ENCODE data around the gene DRD2. TPM values are rescaled to one million over a fixed set of nuclear protein-coding genes. Genes with fewer than 3 reads are reported as not detected.
A peak's percentile ranks its signal among the peaks of the same experiment; 100 is the strongest.

Gene DRD2
- total and polyA plus RNA-seq, 2 donors, result 0.05 to 0.30 TPM

GRCh38 chr11:113393501-113393985 is 81.7 kb downstream of the DRD2 start:
- no peaks in the 10 kb centered on the region for H3K4me1 ChIP-seq (ENCODE audit: control insufficient read depth in 2 of 2, insufficient read depth in 2 of 2, low read length in 2 of 2)
- H3K27me3 ChIP-seq (ENCODE audit: control insufficient read depth in 2 of 2, insufficient read depth in 1 of 2, low read length in 1 of 2), result peaks cover 3 to 20% of the 10 kb centered on the region in 2 donors
- no peak overlapping the region for H3K4me3 ChIP-seq (ENCODE audit: low read length in 2 of 2)
- no peaks in the 10 kb centered on the region for H3K9me3 ChIP-seq (ENCODE audit: control insufficient read depth in 2 of 2, insufficient read depth in 1 of 2, low read length in 1 of 2)
- no peak for DNase-seq (ENCODE audit: low read depth in 6 of 9, low spot score in 9 of 9)
- H3K36me3 ChIP-seq (ENCODE audit: control insufficient read depth in 2 of 2, insufficient read depth in 2 of 2, low read length in 1 of 2), result no peaks in the 10 kb centered on the region
- H3K27ac ChIP-seq (ENCODE audit: low read depth in 1 of 2, low read length in 1 of 2), result no peak overlapping the region
- WGBS, result 94% methylated on average over 8 of the region's 8 CpGs

DNA sequence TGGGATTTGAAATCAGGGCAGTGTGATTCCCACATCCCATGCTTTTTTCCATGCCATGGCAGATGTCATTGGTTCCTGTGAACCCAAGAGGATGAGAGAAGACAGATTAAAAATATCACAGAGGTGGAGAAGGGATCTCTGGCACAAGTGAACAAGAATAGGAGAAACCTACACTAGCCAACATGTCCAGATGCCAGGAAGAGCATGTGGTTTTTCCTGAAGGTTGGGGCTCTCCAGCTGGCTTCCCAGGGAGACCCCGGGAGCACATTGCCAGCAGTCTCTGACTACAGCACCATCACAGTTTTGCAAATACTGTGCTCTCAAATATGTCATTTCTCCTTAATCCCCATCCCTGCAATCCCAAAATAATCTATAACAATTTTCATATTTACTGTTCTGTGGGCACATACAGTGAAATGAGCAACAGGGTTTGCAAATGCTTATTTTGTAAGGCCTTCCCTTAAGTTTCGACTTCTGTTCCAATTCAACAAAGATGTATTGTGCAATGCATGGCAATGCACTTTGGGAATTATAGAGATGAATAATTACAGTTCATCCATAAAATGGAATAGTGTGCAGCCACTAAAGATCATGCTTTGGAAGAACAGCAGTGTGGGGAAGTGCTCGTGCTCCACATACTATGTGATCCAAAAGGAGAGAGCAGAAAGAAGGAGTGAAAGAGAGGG is 82.8 kb downstream of the DRD2 start:
- 94% methylated on average over 3 of the region's 3 CpGs for whole genome bisulfite sequencing
- Histone ChIP-seq H3K4me1 (ENCODE audit: control insufficient read depth in 2 of 2, insufficient read depth in 2 of 2, low read length in 2 of 2) (no peaks in the 10 kb centered on the region), H3K27me3 (ENCODE audit: control insufficient read depth in 2 of 2, insufficient read depth in 1 of 2, low read length in 1 of 2) (peaks cover 11 to 31% of the 10 kb centered on the region in 2 donors), H3K9me3 (ENCODE audit: control insufficient read depth in 2 of 2, insufficient read depth in 1 of 2, low read length in 1 of 2) (peaks cover 0 to 3% of the 10 kb centered on the region in 2 donors), H3K4me3 (ENCODE audit: low read length in 2 of 2) (no peak overlapping the region), H3K27ac (ENCODE audit: low read depth in 1 of 2, low read length in 1 of 2) (no peak overlapping the region), H3K36me3 (ENCODE audit: control insufficient read depth in 2 of 2, insufficient read depth in 2 of 2, low read length in 1 of 2) (no peaks in the 10 kb centered on the region)
- no peak for DNase-seq (ENCODE audit: low read depth in 6 of 9, low spot score in 9 of 9)

- 65% methylated on average over 3 of the region's 3 CpGs for WGBS
- Histone ChIP-seq H3K36me3 (ENCODE audit: control insufficient read depth in 2 of 2, insufficient read depth in 2 of 2, low read length in 1 of 2) (no peaks in the 10 kb centered on the region), H3K27me3 (ENCODE audit: control insufficient read depth in 2 of 2, insufficient read depth in 1 of 2, low read length in 1 of 2) (peaks cover 12 to 54% of the 10 kb centered on the region in 2 donors), H3K4me1 (ENCODE audit: control insufficient read depth in 2 of 2, insufficient read depth in 2 of 2, low read length in 2 of 2) (no peaks in the 10 kb centered on the region), H3K27ac (ENCODE audit: low read depth in 1 of 2, low read length in 1 of 2) (no peak overlapping the region), H3K4me3 (ENCODE audit: low read length in 2 of 2) (no peak overlapping the region), H3K9me3 (ENCODE audit: control insufficient read depth in 2 of 2, insufficient read depth in 1 of 2, low read length in 1 of 2) (peaks cover 0 to 3% of the 10 kb centered on the region in 2 donors)
- no peak for DNase-seq (ENCODE audit: low read depth in 6 of 9, low spot score in 9 of 9)
Measured at GRCh38 chr11:113389272-113389671, 85.9 kb downstream of the DRD2 start.

GRCh38 chr11:113387605-113388211 is 87.5 kb downstream of the DRD2 start, which contains the start of gene ANKK1:
ANKK1 (plus strand) TSS chr11:113387779; CDS start chr11:113387885, 106 bp downstream.
- Histone ChIP-seq H3K36me3 (ENCODE audit: control insufficient read depth in 2 of 2, insufficient read depth in 2 of 2, low read length in 1 of 2) (no peaks in the 10 kb centered on the region), H3K27ac (ENCODE audit: low read depth in 1 of 2, low read length in 1 of 2) (no peak within 1 kb of the TSS), H3K4me3 (ENCODE audit: low read length in 2 of 2) (no peak within 1 kb of the TSS), H3K27me3 (ENCODE audit: control insufficient read depth in 2 of 2, insufficient read depth in 1 of 2, low read length in 1 of 2) (peaks cover 12 to 51% of the 10 kb centered on the region in 2 donors), H3K9me3 (ENCODE audit: control insufficient read depth in 2 of 2, insufficient read depth in 1 of 2, low read length in 1 of 2) (peaks cover 0 to 3% of the 10 kb centered on the region in 2 donors), H3K4me1 (ENCODE audit: control insufficient read depth in 2 of 2, insufficient read depth in 2 of 2, low read length in 2 of 2) (no peaks in the 10 kb centered on the region)
- WGBS, result 16% methylated on average over 46 of the region's 46 CpGs
- DNase-seq (ENCODE audit: low read depth in 6 of 9, low spot score in 9 of 9), result no peak

GRCh38 chr11:113386866-113387265 is 88.3 kb downstream of the DRD2 start:
- Histone ChIP-seq H3K9me3 (ENCODE audit: control insufficient read depth in 2 of 2, insufficient read depth in 1 of 2, low read length in 1 of 2) (peaks cover 0 to 3% of the 10 kb centered on the region in 2 donors), H3K4me3 (ENCODE audit: low read length in 2 of 2) (no peak overlapping the region), H3K27ac (ENCODE audit: low read depth in 1 of 2, low read length in 1 of 2) (no peak overlapping the region), H3K36me3 (ENCODE audit: control insufficient read depth in 2 of 2, insufficient read depth in 2 of 2, low read length in 1 of 2) (no peaks in the 10 kb centered on the region), H3K4me1 (ENCODE audit: control insufficient read depth in 2 of 2, insufficient read depth in 2 of 2, low read length in 2 of 2) (no peaks in the 10 kb centered on the region), H3K27me3 (ENCODE audit: control insufficient read depth in 2 of 2, insufficient read depth in 1 of 2, low read length in 1 of 2) (peaks cover 12 to 51% of the 10 kb centered on the region in 2 donors)
- 89% methylated on average over 6 of the region's 6 CpGs for WGBS
- DNase-seq (ENCODE audit: low read depth in 6 of 9, low spot score in 9 of 9), result no peak

DNA sequence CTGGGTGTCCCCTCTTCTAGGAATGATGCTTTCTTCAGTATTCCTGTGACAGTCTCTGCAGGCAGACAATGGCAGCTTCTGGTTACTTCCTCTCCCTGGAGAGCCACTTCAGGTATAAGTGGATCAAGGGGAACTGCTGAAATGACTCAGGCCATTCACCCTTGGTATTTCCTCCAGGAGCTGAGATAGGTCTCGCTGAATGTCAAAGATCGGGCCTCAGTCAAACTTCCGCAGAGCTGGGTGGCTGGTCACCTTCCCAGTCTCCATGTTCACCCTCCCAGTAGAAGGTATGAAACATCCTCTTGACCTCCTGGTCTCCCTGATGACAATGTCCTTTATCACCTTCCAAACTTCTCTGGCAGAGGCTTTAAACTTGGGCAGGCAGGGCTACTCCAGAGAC is 89.4 kb downstream of the DRD2 start:
- DNase-seq (ENCODE audit: low read depth in 6 of 9, low spot score in 9 of 9), result no peak
- WGBS, result 94% methylated on average over 3 of the region's 3 CpGs

GRCh38 chr11:113384551-113384950 is 90.6 kb downstream of the DRD2 start:
- Histone ChIP-seq H3K27me3 (ENCODE audit: control insufficient read depth in 2 of 2, insufficient read depth in 1 of 2, low read length in 1 of 2) (peaks cover 12 to 45% of the 10 kb centered on the region in 2 donors), H3K4me1 (ENCODE audit: control insufficient read depth in 2 of 2, insufficient read depth in 2 of 2, low read length in 2 of 2) (no peaks in the 10 kb centered on the region), H3K27ac (ENCODE audit: low read depth in 1 of 2, low read length in 1 of 2) (no peak overlapping the region), H3K9me3 (ENCODE audit: control insufficient read depth in 2 of 2, insufficient read depth in 1 of 2, low read length in 1 of 2) (peaks cover 0 to 3% of the 10 kb centered on the region in 2 donors), H3K36me3 (ENCODE audit: control insufficient read depth in 2 of 2, insufficient read depth in 2 of 2, low read length in 1 of 2) (no peaks in the 10 kb centered on the region), H3K4me3 (ENCODE audit: low read length in 2 of 2) (no peak overlapping the region)
- peak in 1 of 9 donors; percentile 20 for DNase-seq (ENCODE audit: low read depth in 6 of 9, low spot score in 9 of 9)
- WGBS, result 87% methylated on average over 3 of the region's 3 CpGs

More for the DNA sequence above, 89.4 kb downstream of the DRD2 start:
- Histone ChIP-seq H3K9me3 (ENCODE audit: control insufficient read depth in 2 of 2, insufficient read depth in 1 of 2, low read length in 1 of 2) (peaks cover 0 to 3% of the 10 kb centered on the region in 2 donors), H3K27me3 (ENCODE audit: control insufficient read depth in 2 of 2, insufficient read depth in 1 of 2, low read length in 1 of 2) (peaks cover 12 to 49% of the 10 kb centered on the region in 2 donors), H3K36me3 (ENCODE audit: control insufficient read depth in 2 of 2, insufficient read depth in 2 of 2, low read length in 1 of 2) (no peaks in the 10 kb centered on the region), H3K27ac (ENCODE audit: low read depth in 1 of 2, low read length in 1 of 2) (no peak overlapping the region), H3K4me1 (ENCODE audit: control insufficient read depth in 2 of 2, insufficient read depth in 2 of 2, low read length in 2 of 2) (no peaks in the 10 kb centered on the region), H3K4me3 (ENCODE audit: low read length in 2 of 2) (no peak overlapping the region)

- Histone ChIP-seq H3K4me1 (ENCODE audit: control insufficient read depth in 2 of 2, insufficient read depth in 2 of 2, low read length in 2 of 2) (peaks cover 0 to 4% of the 10 kb centered on the region in 2 donors), H3K9me3 (ENCODE audit: control insufficient read depth in 2 of 2, insufficient read depth in 1 of 2, low read length in 1 of 2) (no peaks in the 10 kb centered on the region), H3K27ac (ENCODE audit: low read depth in 1 of 2, low read length in 1 of 2) (no peak overlapping the region), H3K27me3 (ENCODE audit: control insufficient read depth in 2 of 2, insufficient read depth in 1 of 2, low read length in 1 of 2) (peaks cover 0 to 22% of the 10 kb centered on the region in 2 donors), H3K36me3 (ENCODE audit: control insufficient read depth in 2 of 2, insufficient read depth in 2 of 2, low read length in 1 of 2) (no peaks in the 10 kb centered on the region), H3K4me3 (ENCODE audit: low read length in 2 of 2) (no peak overlapping the region)
- no peak for DNase-seq (ENCODE audit: low read depth in 6 of 9, low spot score in 9 of 9)
Measured at GRCh38 chr11:113382121-113382520, 93.1 kb downstream of the DRD2 start.

DNA sequence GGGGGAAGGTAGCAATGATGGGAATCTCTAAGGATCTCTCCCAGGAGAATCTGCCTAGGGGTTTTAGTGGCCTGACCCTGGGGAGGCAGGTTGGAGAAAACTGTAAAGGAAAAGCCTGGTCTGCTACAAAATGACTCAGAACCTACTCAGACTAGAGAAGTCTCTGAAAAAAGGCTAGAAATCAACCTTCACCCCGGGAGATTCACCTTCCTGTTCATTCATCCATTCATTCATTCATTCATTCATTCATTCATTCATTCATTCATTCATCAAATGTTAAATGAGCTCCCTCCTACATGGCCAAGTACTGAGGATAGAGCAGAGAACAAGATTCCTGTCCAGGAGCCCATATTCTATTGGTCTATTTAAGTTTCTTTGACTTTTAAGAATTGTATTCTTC is 96.5 kb downstream of the DRD2 start:
- H3K4me3 ChIP-seq (ENCODE audit: low read length in 2 of 2), result no peak overlapping the region
- H3K27ac ChIP-seq (ENCODE audit: low read depth in 1 of 2, low read length in 1 of 2), result no peak overlapping the region
- H3K36me3 ChIP-seq (ENCODE audit: control insufficient read depth in 2 of 2, insufficient read depth in 2 of 2, low read length in 1 of 2), result no peaks in the 10 kb centered on the region
- H3K27me3 ChIP-seq (ENCODE audit: control insufficient read depth in 2 of 2, insufficient read depth in 1 of 2, low read length in 1 of 2), result peaks cover 0 to 2% of the 10 kb centered on the region in 2 donors
- no peaks in the 10 kb centered on the region for H3K9me3 ChIP-seq (ENCODE audit: control insufficient read depth in 2 of 2, insufficient read depth in 1 of 2, low read length in 1 of 2)
- peaks cover 0 to 11% of the 10 kb centered on the region in 2 donors for H3K4me1 ChIP-seq (ENCODE audit: control insufficient read depth in 2 of 2, insufficient read depth in 2 of 2, low read length in 2 of 2)
- DNase-seq (ENCODE audit: low read depth in 6 of 9, low spot score in 9 of 9), result no peak
- WGBS, result 87% methylated on average over 1 of the region's 1 CpG

All from thymus (tissue), 11 donors.